ENCODE results near the gene PRRT3. TPM values are rescaled to one million over a fixed set of nuclear protein-coding genes. Genes with fewer than 3 reads are reported as not detected.

The PRRT3 gene
- total and polyA plus RNA-seq, 9 of the 15 experiments (the other 6 are each of a cell fraction or from before 2014, with no cell fraction given): 0.06 to 1.9 (median 1.2) TPM

DNA sequence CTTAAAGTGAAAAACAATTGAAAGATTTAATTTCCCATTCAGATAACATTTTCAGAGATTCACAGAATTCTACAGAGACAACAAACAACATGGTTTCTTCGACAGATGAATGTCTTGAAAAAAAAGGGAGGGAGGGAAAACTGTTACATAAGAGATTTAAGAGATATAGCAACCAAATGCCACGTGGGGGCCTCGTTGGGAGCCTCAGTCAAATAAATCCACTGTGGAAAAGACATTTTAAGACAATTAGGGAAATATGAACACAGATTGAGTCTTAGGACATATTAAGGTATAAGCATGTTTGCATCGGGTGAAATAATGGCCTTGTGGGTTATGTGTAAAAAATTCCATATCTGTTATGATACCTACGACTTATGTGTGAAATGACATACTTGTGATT is 5.0 kb upstream of the PRRT3 start (continued):
- TF ChIP-seq, protein P1, sequence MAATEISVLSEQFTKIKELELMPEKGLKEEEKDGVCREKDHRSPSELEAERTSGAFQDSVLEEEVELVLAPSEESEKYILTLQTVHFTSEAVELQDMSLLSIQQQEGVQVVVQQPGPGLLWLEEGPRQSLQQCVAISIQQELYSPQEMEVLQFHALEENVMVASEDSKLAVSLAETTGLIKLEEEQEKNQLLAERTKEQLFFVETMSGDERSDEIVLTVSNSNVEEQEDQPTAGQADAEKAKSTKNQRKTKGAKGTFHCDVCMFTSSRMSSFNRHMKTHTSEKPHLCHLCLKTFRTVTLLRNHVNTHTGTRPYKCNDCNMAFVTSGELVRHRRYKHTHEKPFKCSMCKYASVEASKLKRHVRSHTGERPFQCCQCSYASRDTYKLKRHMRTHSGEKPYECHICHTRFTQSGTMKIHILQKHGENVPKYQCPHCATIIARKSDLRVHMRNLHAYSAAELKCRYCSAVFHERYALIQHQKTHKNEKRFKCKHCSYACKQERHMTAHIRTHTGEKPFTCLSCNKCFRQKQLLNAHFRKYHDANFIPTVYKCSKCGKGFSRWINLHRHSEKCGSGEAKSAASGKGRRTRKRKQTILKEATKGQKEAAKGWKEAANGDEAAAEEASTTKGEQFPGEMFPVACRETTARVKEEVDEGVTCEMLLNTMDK (IDR thresholded peaks at IDR 0.05; ENCODE audit: borderline replicate concordance, insufficient read depth, low read depth, low read length, poor library complexity, severe bottlenecking): no peak
- TF ChIP-seq, protein P2, sequence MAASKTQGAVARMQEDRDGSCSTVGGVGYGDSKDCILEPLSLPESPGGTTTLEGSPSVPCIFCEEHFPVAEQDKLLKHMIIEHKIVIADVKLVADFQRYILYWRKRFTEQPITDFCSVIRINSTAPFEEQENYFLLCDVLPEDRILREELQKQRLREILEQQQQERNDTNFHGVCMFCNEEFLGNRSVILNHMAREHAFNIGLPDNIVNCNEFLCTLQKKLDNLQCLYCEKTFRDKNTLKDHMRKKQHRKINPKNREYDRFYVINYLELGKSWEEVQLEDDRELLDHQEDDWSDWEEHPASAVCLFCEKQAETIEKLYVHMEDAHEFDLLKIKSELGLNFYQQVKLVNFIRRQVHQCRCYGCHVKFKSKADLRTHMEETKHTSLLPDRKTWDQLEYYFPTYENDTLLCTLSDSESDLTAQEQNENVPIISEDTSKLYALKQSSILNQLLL (CRISPR knock-in tag; IDR thresholded peaks at IDR 0.05; ENCODE audit: borderline replicate concordance): no peak
- TF ChIP-seq POLR2AphosphoS2 (IDR thresholded peaks at IDR 0.05; ENCODE audit: low read length) (no peak), TBP (optimal IDR thresholded peaks at IDR 0.05; ENCODE audit: low read depth, low read length) (no peak), ESRRA (IDR thresholded peaks at IDR 0.05; ENCODE audit: borderline replicate concordance, low read depth) (no peak), HNRNPLL (IDR thresholded peaks at IDR 0.05; ENCODE audit: low read depth, low read length, poor library complexity, severe bottlenecking) (no peak), RAD51 (IDR thresholded peaks at IDR 0.05; ENCODE audit: borderline replicate concordance, low read depth) (peak; percentile 31; the same call in 1 of the 2 replicates), NBN (IDR thresholded peaks at IDR 0.05; ENCODE audit: low read depth) (no peak), POLR2B (IDR thresholded peaks at IDR 0.05; ENCODE audit: low read depth, partially characterized antibody) (no peak), CCNT2 (IDR thresholded peaks at IDR 0.05; ENCODE audit: borderline replicate concordance, extremely low read depth, insufficient read length, low read depth, low read length) (no peak), ZNF274 (IDR thresholded peaks at IDR 0.05; ENCODE audit: borderline replicate concordance, low read depth, low read length) (no peak), RBM25 (IDR thresholded peaks at IDR 0.05; ENCODE audit: low read depth, low read length, severe bottlenecking) (no peak), NR2C2 (CRISPR knock-in tag; IDR thresholded peaks at IDR 0.05) (no peak), NR2C2 (tag; IDR thresholded peaks at IDR 0.05) (no peak), NONO (IDR thresholded peaks at IDR 0.05; ENCODE audit: low read depth in 2 of 2, low read length in 1 of 2) (no peak), TRIM28 (IDR thresholded peaks at IDR 0.05) (no peak), CHD2 (IDR thresholded peaks at IDR 0.05; ENCODE audit: low read depth, low read length) (no peak)
- TF ChIP-seq, protein P3, sequence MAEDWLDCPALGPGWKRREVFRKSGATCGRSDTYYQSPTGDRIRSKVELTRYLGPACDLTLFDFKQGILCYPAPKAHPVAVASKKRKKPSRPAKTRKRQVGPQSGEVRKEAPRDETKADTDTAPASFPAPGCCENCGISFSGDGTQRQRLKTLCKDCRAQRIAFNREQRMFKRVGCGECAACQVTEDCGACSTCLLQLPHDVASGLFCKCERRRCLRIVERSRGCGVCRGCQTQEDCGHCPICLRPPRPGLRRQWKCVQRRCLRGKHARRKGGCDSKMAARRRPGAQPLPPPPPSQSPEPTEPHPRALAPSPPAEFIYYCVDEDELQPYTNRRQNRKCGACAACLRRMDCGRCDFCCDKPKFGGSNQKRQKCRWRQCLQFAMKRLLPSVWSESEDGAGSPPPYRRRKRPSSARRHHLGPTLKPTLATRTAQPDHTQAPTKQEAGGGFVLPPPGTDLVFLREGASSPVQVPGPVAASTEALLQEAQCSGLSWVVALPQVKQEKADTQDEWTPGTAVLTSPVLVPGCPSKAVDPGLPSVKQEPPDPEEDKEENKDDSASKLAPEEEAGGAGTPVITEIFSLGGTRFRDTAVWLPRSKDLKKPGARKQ (CRISPR knock-in tag; IDR thresholded peaks at IDR 0.05): no peak
- TF ChIP-seq, protein P4, sequence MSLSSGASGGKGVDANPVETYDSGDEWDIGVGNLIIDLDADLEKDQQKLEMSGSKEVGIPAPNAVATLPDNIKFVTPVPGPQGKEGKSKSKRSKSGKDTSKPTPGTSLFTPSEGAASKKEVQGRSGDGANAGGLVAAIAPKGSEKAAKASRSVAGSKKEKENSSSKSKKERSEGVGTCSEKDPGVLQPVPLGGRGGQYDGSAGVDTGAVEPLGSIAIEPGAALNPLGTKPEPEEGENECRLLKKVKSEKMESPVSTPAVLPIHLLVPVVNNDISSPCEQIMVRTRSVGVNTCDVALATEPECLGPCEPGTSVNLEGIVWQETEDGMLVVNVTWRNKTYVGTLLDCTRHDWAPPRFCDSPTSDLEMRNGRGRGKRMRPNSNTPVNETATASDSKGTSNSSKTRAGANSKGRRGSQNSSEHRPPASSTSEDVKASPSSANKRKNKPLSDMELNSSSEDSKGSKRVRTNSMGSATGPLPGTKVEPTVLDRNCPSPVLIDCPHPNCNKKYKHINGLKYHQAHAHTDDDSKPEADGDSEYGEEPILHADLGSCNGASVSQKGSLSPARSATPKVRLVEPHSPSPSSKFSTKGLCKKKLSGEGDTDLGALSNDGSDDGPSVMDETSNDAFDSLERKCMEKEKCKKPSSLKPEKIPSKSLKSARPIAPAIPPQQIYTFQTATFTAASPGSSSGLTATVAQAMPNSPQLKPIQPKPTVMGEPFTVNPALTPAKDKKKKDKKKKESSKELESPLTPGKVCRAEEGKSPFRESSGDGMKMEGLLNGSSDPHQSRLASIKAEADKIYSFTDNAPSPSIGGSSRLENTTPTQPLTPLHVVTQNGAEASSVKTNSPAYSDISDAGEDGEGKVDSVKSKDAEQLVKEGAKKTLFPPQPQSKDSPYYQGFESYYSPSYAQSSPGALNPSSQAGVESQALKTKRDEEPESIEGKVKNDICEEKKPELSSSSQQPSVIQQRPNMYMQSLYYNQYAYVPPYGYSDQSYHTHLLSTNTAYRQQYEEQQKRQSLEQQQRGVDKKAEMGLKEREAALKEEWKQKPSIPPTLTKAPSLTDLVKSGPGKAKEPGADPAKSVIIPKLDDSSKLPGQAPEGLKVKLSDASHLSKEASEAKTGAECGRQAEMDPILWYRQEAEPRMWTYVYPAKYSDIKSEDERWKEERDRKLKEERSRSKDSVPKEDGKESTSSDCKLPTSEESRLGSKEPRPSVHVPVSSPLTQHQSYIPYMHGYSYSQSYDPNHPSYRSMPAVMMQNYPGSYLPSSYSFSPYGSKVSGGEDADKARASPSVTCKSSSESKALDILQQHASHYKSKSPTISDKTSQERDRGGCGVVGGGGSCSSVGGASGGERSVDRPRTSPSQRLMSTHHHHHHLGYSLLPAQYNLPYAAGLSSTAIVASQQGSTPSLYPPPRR (CRISPR knock-in tag; IDR thresholded peaks at IDR 0.05; ENCODE audit: borderline replicate concordance): no peak

Data from K562 (cell line).